Duodenal mucosa (tissue), 2 donors: ENCODE measurements around the gene ALOX5AP.

ENCODE experiments used
- H3K27ac ChIP-seq: one replicate; pipeline ENCODE4 v1.7.0; 2013; ENCODE audit warnings: low read depth, low read length
- H3K27me3 ChIP-seq, 2 donors: one replicate each; pipeline ENCODE4 v1.7.0; 2013; ENCODE audit warnings: low read length in 2 of 2, control low read depth in 1 of 2; ENCODE audit not compliant: insufficient read depth in 2 of 2, control insufficient read depth in 1 of 2
- H3K36me3 ChIP-seq, 2 donors: one replicate each; pipeline ENCODE4 v1.7.0; 2013; ENCODE audit warnings: low read length in 2 of 2, control low read depth in 1 of 2; ENCODE audit not compliant: insufficient read depth in 2 of 2, control insufficient read depth in 1 of 2
- H3K4me1 ChIP-seq, 2 donors: one replicate each; pipeline ENCODE4 v1.7.0; 2013; ENCODE audit warnings: low read length in 2 of 2, control low read depth in 1 of 2; ENCODE audit not compliant: insufficient read depth in 2 of 2, control insufficient read depth in 1 of 2
- H3K4me3 ChIP-seq, 2 donors: one replicate each; pipeline ENCODE4 v1.7.0; 2013; ENCODE audit warnings: low read length in 2 of 2, low read depth in 1 of 2
- H3K9ac ChIP-seq, 2 donors: one replicate each; pipeline ENCODE4 v1.7.0; 2013; ENCODE audit warnings: low read length in 2 of 2, low read depth in 1 of 2
- H3K9me3 ChIP-seq, 2 donors: one replicate each; pipeline ENCODE4 v1.7.0; 2013; ENCODE audit warnings: low read length in 2 of 2, control low read depth in 1 of 2; ENCODE audit not compliant: control insufficient read depth in 1 of 2

Gene ALOX5AP

GRCh38 chr13:30736461-30737320 lies 1.3 kb downstream of the ALOX5AP start:
- Histone ChIP-seq H3K27me3 (no peaks in the 10 kb centered on the region), H3K4me3 (peak overlapping the region; percentile 11 to 44), H3K9me3 (no peaks in the 10 kb centered on the region), H3K9ac (peak overlapping the region; percentile 28 to 41), H3K4me1 (peaks cover 15 to 19% of the 10 kb centered on the region in 2 donors), H3K36me3 (no peaks in the 10 kb centered on the region), H3K27ac (no peak overlapping the region)

GRCh38 chr13:30737511-30738337 lies 2.4 kb downstream of the ALOX5AP start:
- Histone ChIP-seq H3K4me3 (peak overlapping the region; percentile 11 to 44), H3K36me3 (no peaks in the 10 kb centered on the region), H3K4me1 (peaks cover 15 to 19% of the 10 kb centered on the region in 2 donors), H3K9ac (peak overlapping the region; percentile 13 to 28), H3K27me3 (no peaks in the 10 kb centered on the region), H3K27ac (no peak overlapping the region), H3K9me3 (no peaks in the 10 kb centered on the region)

- H3K4me3 ChIP-seq: no peak overlapping the region
- no peak overlapping the region for H3K27ac ChIP-seq
These were observed 3.3 kb downstream of the ALOX5AP start for GRCh38 chr13:30738526-30739236.

GRCh38 chr13:30739237-30739528 lies 3.8 kb downstream of the ALOX5AP start:
- Histone ChIP-seq H3K36me3 (no peaks in the 10 kb centered on the region), H3K27ac (no peak overlapping the region), H3K9me3 (no peaks in the 10 kb centered on the region), H3K9ac (no peak overlapping the region), H3K4me1 (peaks cover 27 to 34% of the 10 kb centered on the region in 2 donors), H3K4me3 (no peak overlapping the region), H3K27me3 (no peaks in the 10 kb centered on the region)

More at GRCh38 chr13:30738526-30739236, 3.3 kb downstream of the ALOX5AP start:
- Histone ChIP-seq H3K36me3 (no peaks in the 10 kb centered on the region), H3K27me3 (no peaks in the 10 kb centered on the region), H3K9me3 (no peaks in the 10 kb centered on the region), H3K9ac (no peak overlapping the region), H3K4me1 (peaks cover 22 to 29% of the 10 kb centered on the region in 2 donors)

GRCh38 chr13:30739761-30740642 lies 4.7 kb downstream of the ALOX5AP start:
- no peaks in the 10 kb centered on the region for H3K27me3 ChIP-seq
- peak overlapping the region; percentile 17 for H3K27ac ChIP-seq
- peak overlapping the region; percentile 45 to 50 for H3K4me3 ChIP-seq
- H3K4me1 ChIP-seq: peaks cover 35 to 39% of the 10 kb centered on the region in 2 donors
- no peaks in the 10 kb centered on the region for H3K9me3 ChIP-seq
- no peaks in the 10 kb centered on the region for H3K36me3 ChIP-seq
- peak overlapping the region; percentile 21 to 44 for H3K9ac ChIP-seq

GRCh38 chr13:30742901-30743300 lies 7.6 kb downstream of the ALOX5AP start:
- Histone ChIP-seq H3K27me3 (no peaks in the 10 kb centered on the region), H3K4me3 (no peak overlapping the region), H3K36me3 (no peaks in the 10 kb centered on the region), H3K27ac (no peak overlapping the region), H3K9ac (no peak overlapping the region), H3K9me3 (no peaks in the 10 kb centered on the region), H3K4me1 (peaks cover 59 to 60% of the 10 kb centered on the region in 2 donors)

- H3K9me3 ChIP-seq: no peaks in the 10 kb centered on the region
- H3K36me3 ChIP-seq: no peaks in the 10 kb centered on the region
- H3K4me1 ChIP-seq: peaks cover 59 to 60% of the 10 kb centered on the region in 2 donors
- peak overlapping the region; percentile 53 for H3K27ac ChIP-seq
- no peaks in the 10 kb centered on the region for H3K27me3 ChIP-seq
- H3K4me3 ChIP-seq: peak overlapping the region; percentile 28 to 33
- peak overlapping the region in 1 of 2 donors; percentile 41 for H3K9ac ChIP-seq
These were observed 8.1 kb downstream of the ALOX5AP start for GRCh38 chr13:30743319-30744055.

- Histone ChIP-seq H3K4me1 (peaks cover 55 to 58% of the 10 kb centered on the region in 2 donors), H3K36me3 (no peaks in the 10 kb centered on the region), H3K27ac (peak overlapping the region; percentile 53), H3K27me3 (no peaks in the 10 kb centered on the region), H3K9ac (peak overlapping the region in 1 of 2 donors; percentile 41), H3K9me3 (no peaks in the 10 kb centered on the region), H3K4me3 (peak overlapping the region; percentile 28 to 33)
These were observed 8.8 kb downstream of the ALOX5AP start for GRCh38 chr13:30744056-30744680.
